ENCODE results near the gene NACC2.

Gene NACC2

GRCh38 chr9:135974220-135974573, 120.9 kb downstream of the NACC2 start:
- no peak for DNase-seq (ENCODE audit: low read depth in 2 of 2)
- TF ChIP-seq CTCF (IDR thresholded peaks at IDR 0.05; ENCODE audit: low read depth, low read length): no peak
- no peak overlapping the region for H3K4me3 ChIP-seq (replicated peaks in 1 of 2; ENCODE audit: low read depth in 2 of 2, low read length in 2 of 2)

DNA sequence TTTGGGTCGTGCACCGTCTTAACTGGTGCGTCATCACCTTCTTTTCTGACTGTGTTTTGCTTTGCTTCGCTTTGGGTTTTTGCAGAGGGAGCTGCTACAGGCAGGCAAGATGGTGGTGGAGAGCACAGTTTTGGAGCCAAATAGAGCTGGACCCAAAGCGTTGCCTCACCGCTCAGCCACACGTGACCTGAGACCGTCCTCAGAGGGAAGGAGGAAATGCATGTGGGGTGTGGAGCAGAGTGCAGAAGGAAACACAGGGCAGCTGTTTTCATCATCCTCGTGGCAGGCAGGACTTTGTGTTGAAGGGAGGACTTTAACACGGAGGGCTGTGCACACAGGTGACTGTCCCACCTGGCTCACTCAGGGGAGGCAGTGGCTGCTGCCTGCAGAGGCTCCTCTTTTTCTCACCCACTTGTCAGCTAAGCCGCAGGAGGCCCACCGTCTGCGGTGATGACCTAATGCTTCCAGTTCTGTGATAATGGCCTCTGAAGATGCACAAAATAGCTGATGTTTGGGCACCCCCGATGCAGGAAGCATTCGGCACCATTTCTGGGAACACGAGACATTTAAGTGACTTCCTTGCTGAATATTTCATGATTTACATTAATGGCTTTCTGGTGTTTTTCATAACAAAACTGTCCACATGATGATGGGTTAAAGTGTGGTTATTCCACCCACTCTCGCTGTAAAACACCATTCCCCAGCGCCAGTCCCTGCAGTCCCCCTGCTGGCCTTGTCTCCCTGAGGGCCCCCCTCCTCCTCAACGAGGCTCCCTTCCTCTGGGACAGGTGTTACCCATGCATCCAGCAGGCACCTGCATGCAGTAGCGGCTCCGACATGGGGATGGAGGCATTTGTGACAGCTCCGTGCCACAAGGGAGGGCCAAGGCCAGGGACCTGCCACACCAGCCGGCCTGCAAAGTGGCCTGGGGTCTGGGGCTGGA, 121.5 kb downstream of the NACC2 start:
- DNase-seq (ENCODE audit: low read depth in 2 of 2): peak in 1 of 2 donors; percentile 56
- TF ChIP-seq CTCF (IDR thresholded peaks at IDR 0.05; ENCODE audit: low read depth, low read length): no peak
- no peak overlapping the region for H3K4me3 ChIP-seq (replicated peaks in 1 of 2; ENCODE audit: low read depth in 2 of 2, low read length in 2 of 2)

- no peak for TF ChIP-seq CTCF (IDR thresholded peaks at IDR 0.05; ENCODE audit: low read depth, low read length)
- no peak for DNase-seq (ENCODE audit: low read depth in 2 of 2)
- no peak overlapping the region for H3K4me3 ChIP-seq (replicated peaks in 1 of 2; ENCODE audit: low read depth in 2 of 2, low read length in 2 of 2)
These were observed 123.2 kb downstream of the NACC2 start for GRCh38 chr9:135971892-135972291.

- no peak overlapping the region for H3K4me3 ChIP-seq (replicated peaks in 1 of 2; ENCODE audit: low read depth in 2 of 2, low read length in 2 of 2)
- no peak for TF ChIP-seq CTCF (IDR thresholded peaks at IDR 0.05; ENCODE audit: low read depth, low read length)
- no peak for DNase-seq (ENCODE audit: low read depth in 2 of 2)
These were observed 123.8 kb downstream of the NACC2 start for GRCh38 chr9:135971111-135971766.

DNA sequence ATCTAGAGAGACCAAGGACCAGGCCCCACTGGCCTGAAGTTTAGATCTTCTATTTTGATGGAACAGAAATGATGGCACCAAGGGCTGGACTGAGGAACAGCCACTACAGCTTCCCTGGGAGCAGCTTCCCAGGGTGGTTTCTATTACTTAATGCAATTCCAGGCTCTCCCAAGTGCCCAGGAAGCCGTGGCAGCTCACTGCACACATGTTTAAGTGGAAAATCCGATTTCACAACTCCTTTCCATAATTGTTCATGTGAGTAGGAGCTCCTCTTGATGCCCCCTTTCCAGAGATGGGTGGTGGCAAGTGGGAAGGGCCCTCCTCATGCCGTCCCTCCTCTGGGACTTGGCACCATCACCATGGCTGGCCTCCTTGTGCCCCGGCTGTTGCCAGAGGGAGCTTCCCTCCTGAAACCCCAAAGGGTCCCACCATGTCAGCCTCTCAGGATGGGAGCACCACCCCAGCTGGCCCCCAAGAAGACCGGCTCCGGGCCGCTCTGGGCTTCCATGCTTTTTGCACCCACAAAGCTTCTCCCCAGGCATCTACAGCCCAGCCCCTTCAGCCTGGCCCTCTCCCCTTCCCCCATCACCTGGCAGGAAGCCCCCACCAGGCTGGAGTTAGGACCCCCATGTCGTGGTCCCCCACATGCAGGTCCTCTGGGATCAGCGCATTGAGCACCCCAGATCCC, 124.8 kb downstream of the NACC2 start:
- no peak overlapping the region for H3K4me3 ChIP-seq (replicated peaks in 1 of 2; ENCODE audit: low read depth in 2 of 2, low read length in 2 of 2)
- DNase-seq (ENCODE audit: low read depth in 2 of 2): no peak

More for the DNA sequence above, 124.8 kb downstream of the NACC2 start:
- TF ChIP-seq CTCF (IDR thresholded peaks at IDR 0.05; ENCODE audit: low read depth, low read length): no peak

All from cardiac fibroblast (primary cell).